Measurements from ENCODE around the gene MIEF1.
A peak's percentile ranks its signal among the peaks of the same experiment; 100 is the strongest.

The MIEF1 gene

GRCh38 chr22:39532215-39533073, 30.4 kb downstream of the MIEF1 start, which contains the start of gene RPS19BP1:
TSS of gene RPS19BP1 (minus strand) at chr22:39532748. CDS start at chr22:39532738, 10 bp downstream.
- peak; percentile 100 for DNase-seq

DNA sequence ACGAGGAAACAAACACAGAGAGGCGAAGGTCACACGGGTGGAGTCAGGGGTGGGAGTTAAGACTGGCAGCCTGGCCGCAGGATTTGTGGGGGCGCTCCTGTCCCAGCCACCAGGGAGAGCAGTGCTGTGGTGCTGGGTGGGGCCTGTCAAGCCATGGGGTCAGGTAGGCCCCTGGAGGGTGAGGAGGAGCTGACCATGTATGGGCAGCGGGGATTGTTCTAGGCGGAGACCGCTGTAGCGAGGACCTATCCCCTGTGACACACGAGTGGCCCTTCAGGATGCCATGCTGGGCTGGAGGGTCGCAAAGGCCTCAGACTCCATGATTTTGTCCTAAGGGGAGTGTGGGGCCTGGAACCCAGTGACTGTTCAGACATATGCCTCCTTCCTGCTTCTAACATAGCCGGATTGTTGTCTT, 32.0 kb downstream of the MIEF1 start:
- no peak for DNase-seq

- DNase-seq: peak; percentile 90
These were observed 32.7 kb downstream of the MIEF1 start for GRCh38 chr22:39534591-39535356.

GRCh38 chr22:39535357-39535725, 33.3 kb downstream of the MIEF1 start:
- DNase-seq: no peak

- DNase-seq: no peak
These were observed 33.9 kb downstream of the MIEF1 start for GRCh38 chr22:39535831-39536449.

- DNase-seq: no peak
These were observed 34.6 kb downstream of the MIEF1 start for GRCh38 chr22:39536711-39537110.

GRCh38 chr22:39537975-39538374, 35.9 kb downstream of the MIEF1 start:
- DNase-seq: no peak

- DNase-seq: peak; percentile 49
These were observed 41.0 kb downstream of the MIEF1 start for GRCh38 chr22:39543095-39543494.

- DNase-seq: peak; percentile 80
These were observed 43.6 kb downstream of the MIEF1 start for GRCh38 chr22:39545386-39546365.

- no peak for DNase-seq
These were observed 44.9 kb downstream of the MIEF1 start for GRCh38 chr22:39546889-39547586.

DNA sequence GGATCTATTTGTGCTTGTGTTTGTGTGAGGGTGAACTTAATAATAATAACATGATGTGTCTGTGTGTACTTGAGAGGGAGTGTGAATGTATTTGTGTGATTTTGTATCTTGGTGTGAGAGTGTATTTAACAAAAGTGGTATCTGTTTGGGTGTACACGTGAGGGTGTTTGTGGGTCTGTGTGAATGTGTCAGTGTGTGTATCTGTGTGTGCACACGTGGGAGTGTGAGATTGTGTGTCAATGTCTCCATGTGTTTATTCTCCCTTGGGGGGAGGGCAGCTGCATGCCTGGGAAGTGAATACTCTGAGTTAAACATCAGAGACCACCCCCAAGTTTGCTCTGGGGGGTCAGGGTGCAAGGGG, 45.5 kb downstream of the MIEF1 start:
- no peak for DNase-seq

- no peak for DNase-seq
These were observed 51.3 kb downstream of the MIEF1 start for GRCh38 chr22:39553429-39553828.

DNA sequence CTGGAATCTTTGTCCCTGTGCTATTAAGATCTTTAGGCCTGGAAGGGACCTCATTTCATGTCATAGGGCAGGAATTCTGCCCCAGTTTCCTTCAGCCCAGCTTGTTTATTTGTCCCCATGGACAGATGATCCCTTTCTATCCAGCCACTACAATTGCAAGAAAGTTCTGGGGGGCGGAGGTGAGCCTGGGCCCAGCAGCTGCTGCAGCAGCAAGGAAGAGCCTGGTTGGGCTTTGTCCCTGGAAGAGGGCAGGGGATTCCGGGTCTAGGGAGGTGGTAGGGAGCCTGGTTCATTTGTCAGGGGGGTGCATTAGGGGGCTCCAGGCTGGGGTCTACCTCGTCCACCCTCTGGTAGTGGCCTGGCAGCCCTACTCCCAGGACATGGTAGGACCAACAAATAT, 52.1 kb downstream of the MIEF1 start:
- no peak for DNase-seq

DNA sequence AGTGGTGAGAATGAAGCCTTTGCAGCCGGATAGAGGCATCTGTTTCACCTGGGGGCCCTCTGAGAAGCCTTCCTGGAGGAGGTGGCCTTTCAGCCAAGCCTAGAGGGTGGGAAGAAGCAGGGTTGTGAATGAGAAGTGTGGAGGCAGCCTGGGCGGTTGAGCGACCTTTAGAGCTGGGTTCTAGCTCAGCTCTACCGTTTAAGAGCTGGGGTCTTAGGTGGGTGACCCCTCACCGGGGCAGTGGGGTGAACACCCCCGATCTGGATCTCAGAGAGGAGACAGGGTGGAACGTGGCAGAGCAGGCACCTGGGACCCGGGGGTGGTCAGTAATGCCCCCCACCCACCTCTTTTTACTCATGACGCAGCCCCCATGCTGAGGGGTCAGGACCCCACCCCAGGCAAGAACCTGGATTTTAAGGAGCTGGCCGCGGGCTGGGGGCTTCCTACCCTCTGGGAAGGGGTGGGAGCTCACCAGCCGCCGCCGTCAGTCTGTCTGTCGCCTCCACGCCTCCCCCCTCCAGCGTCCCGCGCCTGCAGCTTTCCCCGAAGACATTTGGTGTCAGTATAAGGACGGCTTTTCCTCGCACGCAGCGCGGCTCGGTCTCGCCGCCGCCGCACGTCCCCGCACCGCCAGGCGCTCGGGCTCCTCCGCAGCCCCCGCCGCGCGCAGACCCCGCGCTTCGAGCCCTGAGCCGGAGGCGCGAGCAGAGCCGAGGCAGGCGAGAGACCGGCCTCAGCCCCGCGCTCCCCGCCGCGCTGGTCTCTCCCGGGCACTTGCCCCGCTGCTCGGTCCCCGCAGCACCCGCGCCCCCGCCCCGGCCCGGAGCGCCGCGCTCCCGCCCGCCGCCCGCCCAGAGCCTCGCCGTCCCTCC, 55.1 kb downstream of the MIEF1 start:
- DNase-seq: peak; percentile 60

- DNase-seq: no peak
These were observed 56.2 kb downstream of the MIEF1 start for GRCh38 chr22:39558254-39558727.

GRCh38 chr22:39558950-39559349, 56.9 kb downstream of the MIEF1 start:
- DNase-seq: no peak

DNA sequence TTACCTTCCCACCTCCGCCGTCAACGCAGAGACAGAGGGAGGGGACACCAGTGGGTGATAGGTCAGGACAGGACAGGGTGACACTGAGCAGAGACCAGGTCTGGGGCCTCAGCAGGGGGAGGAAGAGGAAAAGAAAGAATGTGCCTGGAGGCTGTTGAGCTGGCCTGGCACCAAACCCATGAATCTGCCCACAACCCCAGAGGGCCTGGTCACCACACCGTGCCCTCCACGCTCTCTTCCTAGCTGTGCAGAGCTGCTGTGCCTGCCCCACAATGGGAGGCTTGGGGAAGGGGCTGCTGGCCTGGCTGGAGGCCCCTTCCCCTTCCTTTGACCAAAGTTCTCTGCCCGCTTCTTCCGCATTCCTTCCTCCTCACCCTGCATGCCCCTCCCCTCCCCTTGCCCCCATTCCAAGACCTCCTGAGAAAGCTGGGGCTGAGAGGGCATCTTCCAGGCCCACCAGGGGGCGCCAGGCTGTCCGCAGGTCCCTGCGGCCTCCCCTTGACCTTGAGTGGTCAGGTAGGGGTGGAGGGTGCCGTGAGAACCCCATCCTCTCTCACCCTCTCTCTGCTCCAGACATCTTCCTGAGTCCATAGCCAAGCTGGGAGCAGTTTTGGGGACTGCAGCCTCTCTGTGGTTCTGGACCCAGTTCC, 57.5 kb downstream of the MIEF1 start:
- DNase-seq: no peak

DNA sequence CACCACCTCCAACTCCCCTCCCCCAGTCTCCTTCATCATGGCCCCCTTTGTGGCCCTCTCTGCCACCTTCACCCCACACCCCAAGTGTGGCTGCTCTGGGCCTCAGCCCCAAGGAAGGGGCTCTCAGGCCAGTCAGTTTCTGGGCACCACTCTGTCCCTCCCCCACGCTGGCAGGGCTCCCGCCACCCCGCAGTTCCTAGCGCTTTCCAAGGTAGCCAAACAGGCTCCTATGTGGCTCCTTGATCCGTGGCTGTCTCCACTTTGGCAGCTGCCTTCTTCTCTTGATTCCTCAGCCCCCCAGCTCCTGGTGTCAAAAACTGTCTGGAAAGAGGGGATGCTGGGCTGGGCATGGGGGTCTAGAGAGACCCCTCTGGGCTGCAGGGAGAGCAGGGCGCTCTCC, 58.0 kb downstream of the MIEF1 start:
- DNase-seq: no peak

GRCh38 chr22:39562839-39563489, 60.9 kb downstream of the MIEF1 start:
- no peak for DNase-seq
